Posterior cingulate gyrus (tissue), 11 donors: ENCODE measurements around the gene ZNF597.

Source experiments
- DNase-seq, 10 donors: peaks; one replicate each; pipeline versions ENCODE4 v3.0.0 to v3.0.0-alpha.2; 2020 to 2021; ENCODE audit warnings: mixed read lengths in 3 of 10
- intact Hi-C: fragments of 100-400 bp; cut with DNase I; formaldehyde crosslinking; loops from one replicate; pipeline ENCODE4 v1.15.1; 2023

The ZNF597 gene

GRCh38 chr16:3443108-3444031 is at the start of gene ZNF597, which contains the start of gene NAA60:
TSS of gene ZNF597 (minus strand) at chr16:3443504. CDS start at chr16:3443153, 351 bp downstream.
TSS of gene NAA60 (plus strand) at chr16:3443680. CDS start at chr16:3476228, 32,548 bp downstream.
- DNase-seq: peak; percentile 70 to 97 (median 83)
- intact Hi-C loops: no loop called here

GRCh38 chr16:3492356-3492755 is 49.1 kb upstream of the ZNF597 start:
- DNase-seq: peak in 3 of 10 donors; percentile 37 to 67 (median 59)

GRCh38 chr16:3490911-3491629 is 47.8 kb upstream of the ZNF597 start:
- intact Hi-C loops: no loop called here
- peak in 2 of 10 donors; percentile 51 to 69 for DNase-seq

More at GRCh38 chr16:3492356-3492755, 49.1 kb upstream of the ZNF597 start:
- intact Hi-C loops: no loop called here

- intact Hi-C loops: no loop called here
Measured at GRCh38 chr16:3488801-3489200, 45.5 kb upstream of the ZNF597 start.

GRCh38 chr16:3487521-3488410 is 44.5 kb upstream of the ZNF597 start:
- intact Hi-C loops: no loop called here
- DNase-seq: peak in 3 of 10 donors; percentile 59 to 75 (median 64)

More at GRCh38 chr16:3488801-3489200, 45.5 kb upstream of the ZNF597 start:
- no peak for DNase-seq

GRCh38 chr16:3486506-3487215 is 43.4 kb upstream of the ZNF597 start:
- intact Hi-C loops: no loop called here
- DNase-seq: peak in 2 of 10 donors; percentile 25 to 71

- DNase-seq: peak in 3 of 10 donors; percentile 54 to 77 (median 64)
- intact Hi-C loops: no loop called here
Measured at GRCh38 chr16:3485821-3486505, 42.7 kb upstream of the ZNF597 start.

GRCh38 chr16:3485097-3485745 is 41.9 kb upstream of the ZNF597 start:
- intact Hi-C loops: no loop called here
- DNase-seq: peak in 1 of 10 donors; percentile 47

- peak in 3 of 10 donors; percentile 33 to 91 (median 77) for DNase-seq
- intact Hi-C loops: no loop called here
Measured at GRCh38 chr16:3484318-3485096, 41.2 kb upstream of the ZNF597 start.

- DNase-seq: peak in 2 of 10 donors; percentile 47 to 73
- intact Hi-C loops: no loop called here
Measured at GRCh38 chr16:3482659-3483241, 39.4 kb upstream of the ZNF597 start.

GRCh38 chr16:3481696-3482658 is 38.7 kb upstream of the ZNF597 start:
- peak in 2 of 10 donors; percentile 54 to 77 for DNase-seq
- intact Hi-C loops: no loop called here

GRCh38 chr16:3480901-3481695 is 37.8 kb upstream of the ZNF597 start:
- DNase-seq: peak in 1 of 10 donors; percentile 54
- intact Hi-C loops: no loop called here

- DNase-seq: peak in 5 of 10 donors; percentile 22 to 84 (median 51)
- intact Hi-C loops: no loop called here
Measured at GRCh38 chr16:3479654-3480216, 36.4 kb upstream of the ZNF597 start.

GRCh38 chr16:3478242-3478925 is 35.1 kb upstream of the ZNF597 start:
- intact Hi-C loops: no loop called here
- DNase-seq: no peak
